Spleen (tissue), 11 donors: ENCODE measurements around the gene PKM. TPM values are rescaled to one million over a fixed set of nuclear protein-coding genes. Genes with fewer than 3 reads are reported as not detected.

Source experiments
- DNase-seq: peaks from one replicate; pipeline ENCODE4 v3.0.0-alpha.2; 2020
- H3K27ac ChIP-seq, 8 donors: fragments of 200-600 bp; sonication (generic) in 7 of 8; 1 replicate in 4 of 8; 2 replicates in 4 of 8; pipeline versions ENCODE4 v1.5.0 to v1.8.0; 2016 to 2021; ENCODE audit warnings: inconsistent platforms in 4 of 8, mild to moderate bottlenecking in 4 of 8, moderate library complexity in 1 of 8
- H3K27me3 ChIP-seq, 7 donors: fragments of 200-600 bp; sonication (generic) in 6 of 7; replicated peaks in 1 of 7; 1 replicate in 4 of 7; 2 replicates in 3 of 7; pipeline versions ENCODE4 v1.5.0 to v1.8.0; 2016 to 2021; ENCODE audit warnings: inconsistent platforms in 3 of 7, mild to moderate bottlenecking in 1 of 7
- H3K36me3 ChIP-seq, 6 donors: fragments of 200-600 bp; sonication (generic) in 5 of 6; 1 replicate in 4 of 6; 2 replicates in 2 of 6; pipeline versions ENCODE4 v1.5.0 to v1.8.0; 2016 to 2021; ENCODE audit warnings: inconsistent platforms in 2 of 6
- H3K4me1 ChIP-seq, 6 donors: fragments of 200-600 bp; sonication (generic) in 5 of 6; 1 replicate in 3 of 6; 2 replicates in 3 of 6; pipeline versions ENCODE4 v1.5.0 to v1.8.0; 2016 to 2021; ENCODE audit warnings: inconsistent platforms in 3 of 6
- H3K4me3 ChIP-seq, 8 donors: fragments of 200-600 bp; sonication (generic) in 7 of 8; 1 replicate in 4 of 8; 2 replicates in 4 of 8; pipeline versions ENCODE4 v1.5.0 to v1.8.0; 2016 to 2021; ENCODE audit warnings: inconsistent platforms in 4 of 8, mild to moderate bottlenecking in 4 of 8, moderate library complexity in 2 of 8
- H3K9me3 ChIP-seq, 8 donors: fragments of 200-600 bp; sonication (generic) in 7 of 8; 1 replicate in 4 of 8; 2 replicates in 4 of 8; pipeline versions ENCODE4 v1.5.0 to v1.8.0; 2016 to 2021; ENCODE audit warnings: inconsistent platforms in 4 of 8
- CTCF ChIP-seq, 11 experiments: fragments of 200-600 bp in 7 of 11; fragments of 450-650 bp in 4 of 11; sonication (generic) in 4 of 11; IDR thresholded peaks in 8 of 11; conservative IDR thresholded peaks in 3 of 11; 1 replicate in 7 of 11; 2 replicates in 4 of 11; pipeline versions ENCODE4 v1.4.0 to v1.8.0; 2016 to 2021; ENCODE audit warnings: antibody characterized with exemption in 11 of 11, inconsistent platforms in 4 of 11, mild to moderate bottlenecking in 1 of 11
- POLR2A ChIP-seq, 3 donors: fragments of 450-650 bp; IDR thresholded peaks; one replicate each; pipeline ENCODE4 v1.5.1; 2017; ENCODE audit warnings: antibody characterized with exemption in 3 of 3, mild to moderate bottlenecking in 1 of 3
- POLR2AphosphoS5 ChIP-seq, 3 donors: sonication (generic); formaldehyde crosslinking; IDR thresholded peaks; one replicate each; pipeline ENCODE4 v1.5.1; 2017; ENCODE audit warnings: antibody characterized with exemption in 3 of 3
- WGBS, 5 donors: extraction: QIAGEN DNeasy Blood & Tissue Kit in 3 of 5; methylation state at CpG; one replicate each; pipeline versions ENCODE4 v1.1.5 to v1.1.7; 2013 to 2018; 5-methylcytosine and 5-hydroxymethylcytosine counted together
- intact Hi-C: fragments of 100-400 bp; cut with DNase I; formaldehyde crosslinking; loops from one replicate; pipeline ENCODE4 v1.15.0; 2023; ENCODE audit warnings: low total_unique reads
- polyA plus RNA-seq, 3 donors: library from polyadenylated mRNA; stranded (reverse); fragments of 200-250 nt; gene quantifications; one replicate each; pipeline ENCODE4 v1.2.1, GENCODE V29; 2013
- total RNA-seq, 7 donors: library from RNA; depleted of rRNA in 3 of 7; stranded (reverse); fragments of >200 nt in 3 of 7; fragmentation: NEBNext Ultra II Directional in 4 of 7; extraction: Animal tissue kit (Norgen Biotek cat#: 25700) in 4 of 7; gene quantifications; one replicate each; pipeline versions ENCODE4 v1.1.0 to v1.2.1, GENCODE V29; 2016 to 2021
- donor health status: healthy with polysubstance abuse.
- donor health status: DM: no; HTN: no; CAD: no; lungs with moderate emphysema.
- donor health status: DM: no; HTN: no; CAD: no.
- donor health status: Bipolar disorder and iron deficiency.
- donor health status: healthy.
- donor health status: DM: no; HTN: no; CAD: no.
- donor health status: DM: yes; HTN: yes; CAD: no.

PKM gene
- total and polyA plus RNA-seq, 10 donors: 156 to 543 (median 347) TPM

GRCh38 chr15:72206677-72207000 is 24.4 kb downstream of the PKM start:
- Histone ChIP-seq H3K9me3 (no peaks in the 10 kb centered on the region), H3K27ac (no peak overlapping the region), H3K27me3 (no peaks in the 10 kb centered on the region), H3K4me3 (no peak overlapping the region), H3K36me3 (peaks cover 8 to 100% (median 99%) of the 10 kb centered on the region in 6 donors), H3K4me1 (peaks cover 0 to 18% (median 3%) of the 10 kb centered on the region in 6 donors)
- TF ChIP-seq POLR2AphosphoS5 (IDR thresholded peaks at IDR 0.05): peak in 1 of 3 donors; percentile 21
- no peak for TF ChIP-seq POLR2A (IDR thresholded peaks at IDR 0.05)
- no peak for TF ChIP-seq CTCF (IDR thresholded peaks at IDR 0.05 in 8 of 11, conservative IDR thresholded peaks at IDR 0.05 in 3 of 11)
- WGBS, 5 donors: 89 to 96% (median 93%) methylated on average over 3 to 5 of the region's 5 CpGs
- intact Hi-C loops: no loop called here
- no peak for DNase-seq

- H3K4me1 ChIP-seq: peaks cover 0 to 23% (median 5%) of the 10 kb centered on the region in 6 donors
- H3K36me3 ChIP-seq: peaks cover 8 to 100% (median 99%) of the 10 kb centered on the region in 6 donors
- no peak overlapping the region for H3K27ac ChIP-seq
- H3K9me3 ChIP-seq: no peaks in the 10 kb centered on the region
- TF ChIP-seq CTCF (IDR thresholded peaks at IDR 0.05 in 8 of 11, conservative IDR thresholded peaks at IDR 0.05 in 3 of 11) (no peak), POLR2AphosphoS5 (IDR thresholded peaks at IDR 0.05) (no peak), POLR2A (IDR thresholded peaks at IDR 0.05) (no peak)
- H3K27me3 ChIP-seq: no peaks in the 10 kb centered on the region
- DNase-seq: no peak
- intact Hi-C loops: no loop called here
- no peak overlapping the region for H3K4me3 ChIP-seq
- 90 to 97% (median 95%) methylated on average over 10 of the region's 10 CpGs for WGBS, 5 donors
These were observed 24.9 kb downstream of the PKM start for GRCh38 chr15:72205896-72206676.

GRCh38 chr15:72205273-72205672 is 25.7 kb downstream of the PKM start:
- 67 to 89% (median 83%) methylated on average over 2 of the region's 2 CpGs for WGBS, 5 donors
- Histone ChIP-seq H3K27ac (no peak overlapping the region), H3K27me3 (no peaks in the 10 kb centered on the region), H3K4me3 (no peak overlapping the region), H3K4me1 (peaks cover 0 to 30% (median 7%) of the 10 kb centered on the region in 6 donors), H3K36me3 (peaks cover 8 to 100% (median 98%) of the 10 kb centered on the region in 6 donors), H3K9me3 (no peaks in the 10 kb centered on the region)
- TF ChIP-seq POLR2A (IDR thresholded peaks at IDR 0.05) (no peak), CTCF (IDR thresholded peaks at IDR 0.05 in 8 of 11, conservative IDR thresholded peaks at IDR 0.05 in 3 of 11) (no peak), POLR2AphosphoS5 (IDR thresholded peaks at IDR 0.05) (no peak)
- DNase-seq: no peak
- intact Hi-C loops: no loop called here

GRCh38 chr15:72203507-72203837 is 27.5 kb downstream of the PKM start:
- Histone ChIP-seq H3K36me3 (peaks cover 15 to 100% (median 98%) of the 10 kb centered on the region in 6 donors), H3K4me3 (no peak overlapping the region)

More at GRCh38 chr15:72203507-72203837, 27.5 kb downstream of the PKM start:
- no peak for TF ChIP-seq POLR2AphosphoS5 (IDR thresholded peaks at IDR 0.05)
- no peak for TF ChIP-seq POLR2A (IDR thresholded peaks at IDR 0.05)
- TF ChIP-seq CTCF (IDR thresholded peaks at IDR 0.05 in 8 of 11, conservative IDR thresholded peaks at IDR 0.05 in 3 of 11): no peak
- 64 to 76% (median 70%) methylated on average over 5 of the region's 5 CpGs for WGBS, 5 donors
- DNase-seq: no peak
- intact Hi-C loops: no loop called here
- H3K27ac ChIP-seq: peak overlapping the region in 1 of 8 donors; percentile 19
- no peaks in the 10 kb centered on the region for H3K27me3 ChIP-seq
- peaks cover 0 to 42% (median 8%) of the 10 kb centered on the region in 6 donors for H3K4me1 ChIP-seq
- no peaks in the 10 kb centered on the region for H3K9me3 ChIP-seq
